Stimulated activated CD4-positive, alpha-beta T cell treated with anti-CD3 and anti-CD28 coated beads, TNF-alpha, amount 100 ng/mL, for 24 hours (primary cell): ENCODE data around the gene NHSL1.

ENCODE experiments used
- DNase-seq, 3 experiments: peaks; one replicate each; pipeline ENCODE4 v3.0.0-alpha.2; 2020; ENCODE audit warnings: low read depth in 3 of 3

NHSL1 gene

GRCh38 chr6:138493413-138493812, 5.9 kb downstream of the NHSL1 start:
- no peak for DNase-seq

DNA sequence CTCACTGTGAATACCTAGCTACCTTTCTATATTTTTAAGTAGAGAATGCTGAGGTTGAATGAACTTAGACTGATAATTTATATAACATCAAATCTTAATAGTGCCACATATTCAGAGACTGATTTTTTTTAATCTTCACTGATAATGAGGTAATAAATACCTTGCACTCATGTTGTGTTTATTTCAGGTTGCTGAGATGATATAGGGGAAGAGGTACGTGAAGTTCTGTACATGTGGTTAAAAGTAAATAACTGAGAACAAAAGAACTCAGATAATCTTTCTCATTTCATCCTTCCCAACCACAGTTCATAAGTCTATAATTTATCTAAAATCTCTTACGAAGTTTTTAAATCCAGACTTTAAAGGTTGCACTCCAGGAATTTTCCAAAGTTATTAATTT, 6.4 kb downstream of the NHSL1 start:
- DNase-seq: no peak

DNA sequence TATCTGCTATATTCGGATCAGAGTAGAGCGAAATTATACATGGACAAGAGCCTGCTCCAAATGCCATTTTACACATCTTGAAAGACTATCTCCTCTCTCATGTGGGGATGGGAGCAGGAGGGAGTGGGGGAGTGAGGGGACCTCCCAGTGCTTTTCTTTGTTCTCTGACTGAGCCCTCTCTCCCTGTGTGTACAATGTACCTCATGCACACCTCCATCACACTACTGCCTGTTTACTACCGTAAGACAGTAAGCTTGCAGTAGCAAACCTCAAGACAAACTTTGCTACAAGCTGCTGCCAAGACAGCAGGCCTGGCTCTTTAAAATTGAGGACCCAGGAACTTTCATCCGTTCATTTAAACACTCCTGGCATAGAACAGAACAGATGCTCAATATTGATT, 7.2 kb downstream of the NHSL1 start:
- DNase-seq: no peak

- no peak for DNase-seq
These were observed 8.3 kb downstream of the NHSL1 start for GRCh38 chr6:138491017-138491416.

- DNase-seq: no peak
These were observed 9.4 kb downstream of the NHSL1 start for GRCh38 chr6:138489846-138490245.

GRCh38 chr6:138487102-138487604, 12.1 kb downstream of the NHSL1 start:
- DNase-seq: no peak

GRCh38 chr6:138486249-138487101, 12.8 kb downstream of the NHSL1 start:
- no peak for DNase-seq

GRCh38 chr6:138485586-138486248, 13.6 kb downstream of the NHSL1 start:
- DNase-seq: no peak

GRCh38 chr6:138485005-138485545, 14.2 kb downstream of the NHSL1 start:
- no peak for DNase-seq

DNA sequence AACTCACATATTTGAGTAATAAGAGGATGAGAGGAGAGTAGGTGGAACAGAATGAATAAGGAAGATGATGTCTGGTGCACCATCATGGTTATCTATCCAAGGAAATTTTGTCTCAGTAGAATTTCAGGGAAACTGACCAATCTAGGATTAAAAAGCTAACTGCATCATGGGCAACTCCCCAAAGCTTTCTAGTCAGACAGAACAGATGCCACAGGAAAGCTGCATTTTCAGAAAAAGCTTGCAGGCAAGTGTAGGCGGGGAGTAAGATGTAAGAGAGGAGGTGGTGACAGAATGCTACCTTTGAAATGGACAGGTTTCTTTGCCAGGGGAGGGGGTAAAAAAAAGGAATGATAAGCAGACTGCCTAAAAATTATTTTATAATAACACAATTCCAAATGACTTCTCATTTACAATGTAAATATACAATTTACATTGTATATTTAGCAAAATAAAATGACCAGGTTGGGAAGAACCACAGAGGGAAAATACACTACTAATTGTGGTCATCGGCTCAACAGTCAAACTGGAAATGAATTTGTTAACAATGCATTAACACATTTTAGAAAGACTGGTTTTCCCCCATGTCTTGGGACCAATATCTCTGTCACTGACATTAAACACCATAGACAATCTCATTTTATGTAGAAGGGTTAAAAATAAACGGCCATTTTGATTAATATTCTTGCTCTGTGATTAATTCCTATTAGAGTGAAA, 15.1 kb downstream of the NHSL1 start:
- no peak for DNase-seq

DNA sequence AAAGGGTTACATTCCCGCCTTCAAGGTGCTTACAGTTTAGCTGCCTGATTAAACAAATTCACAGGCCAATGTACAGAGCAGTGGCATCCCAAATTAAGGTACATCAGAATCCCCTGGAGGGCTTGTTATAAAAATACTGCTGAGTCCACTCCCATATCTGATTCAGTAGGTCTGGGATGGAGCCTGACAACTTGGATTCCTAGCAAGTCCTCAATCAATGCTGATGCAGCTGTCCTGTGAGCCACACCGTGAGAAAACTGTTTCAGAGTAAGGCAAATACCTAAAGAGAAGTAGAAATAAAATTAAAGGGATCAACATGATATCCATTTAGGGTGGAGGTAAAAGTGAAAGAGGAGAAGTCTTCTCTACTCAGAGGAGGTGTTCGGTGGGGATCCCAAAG, 16.5 kb downstream of the NHSL1 start:
- DNase-seq: no peak

- no peak for DNase-seq
These were observed 18.9 kb downstream of the NHSL1 start for GRCh38 chr6:138480279-138480949.

- no peak for DNase-seq
These were observed 21.3 kb downstream of the NHSL1 start for GRCh38 chr6:138477913-138478539.

GRCh38 chr6:138476116-138476515, 23.2 kb downstream of the NHSL1 start:
- no peak for DNase-seq

DNA sequence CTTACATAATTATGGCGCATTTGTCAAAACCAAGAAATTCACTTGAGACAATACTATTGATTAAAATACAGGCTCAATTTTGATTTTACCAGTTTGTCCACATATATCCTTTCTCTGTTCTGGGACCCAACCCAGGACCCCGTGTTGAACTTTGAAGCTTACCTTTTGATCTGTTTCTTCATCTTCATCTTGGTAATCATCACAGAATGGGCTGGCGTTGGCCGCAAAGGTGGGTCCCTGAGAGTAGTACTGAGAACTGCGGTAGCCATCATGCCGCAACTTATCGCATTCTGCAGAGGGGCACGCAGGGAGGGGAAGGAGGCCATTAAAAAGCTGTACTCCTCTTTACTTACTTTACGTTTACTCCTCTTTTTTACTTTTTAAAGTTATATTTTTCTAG, 26.1 kb downstream of the NHSL1 start:
- no peak for DNase-seq

DNA sequence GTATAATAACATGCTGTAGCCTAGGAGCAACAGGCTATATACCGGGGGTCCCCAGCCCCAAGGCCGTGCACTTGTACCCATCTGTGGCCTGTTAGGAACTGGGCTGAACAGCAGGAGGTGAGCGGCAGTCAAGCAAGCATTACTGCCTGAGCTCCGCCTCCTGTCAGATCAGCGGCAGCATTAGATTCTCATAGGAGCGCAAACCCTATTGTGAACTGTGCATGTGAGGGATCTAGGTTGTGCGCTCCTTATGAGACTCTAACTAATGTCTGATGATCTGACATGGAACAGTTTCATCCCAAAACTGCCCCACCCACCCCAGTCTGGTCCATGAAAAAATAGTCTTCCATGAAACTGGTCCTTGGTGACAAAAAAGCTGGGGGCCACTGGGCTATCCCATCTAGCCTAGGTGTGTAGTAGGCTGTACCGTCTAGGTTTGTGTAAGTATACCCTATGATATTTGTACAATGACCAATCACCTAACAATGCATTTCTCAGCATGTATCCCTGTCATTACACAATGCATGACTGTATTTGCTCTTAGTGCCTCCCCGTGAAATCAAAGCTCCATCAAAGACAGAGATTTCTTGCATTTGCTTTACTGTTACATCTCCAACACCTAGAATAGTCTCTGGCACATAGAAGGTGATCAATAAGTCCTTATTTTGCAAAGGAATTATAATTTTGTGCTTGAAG, 30.8 kb downstream of the NHSL1 start:
- no peak for DNase-seq

DNA sequence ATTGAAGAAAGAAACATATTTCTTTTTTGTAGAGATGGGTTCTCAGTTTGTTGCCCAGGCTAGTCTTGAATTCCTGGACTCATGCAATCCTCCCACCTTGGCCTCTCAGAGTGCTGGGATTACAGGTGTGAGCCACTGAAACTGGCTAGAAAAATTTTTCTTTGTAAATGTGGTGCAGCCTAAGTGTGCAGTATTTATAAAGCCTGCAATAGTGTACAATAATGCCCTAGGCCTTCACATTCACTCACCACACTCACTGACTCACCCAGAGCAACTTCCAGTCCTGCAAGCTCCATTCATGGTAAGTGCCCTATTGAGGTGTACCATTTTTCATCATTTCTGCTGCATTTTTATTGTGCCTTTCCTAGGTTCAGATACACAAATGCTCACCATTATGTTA, 31.4 kb downstream of the NHSL1 start:
- no peak for DNase-seq

GRCh38 chr6:138465007-138465645, 34.2 kb downstream of the NHSL1 start:
- no peak for DNase-seq

GRCh38 chr6:138464085-138464484, 35.2 kb downstream of the NHSL1 start:
- DNase-seq: no peak

DNA sequence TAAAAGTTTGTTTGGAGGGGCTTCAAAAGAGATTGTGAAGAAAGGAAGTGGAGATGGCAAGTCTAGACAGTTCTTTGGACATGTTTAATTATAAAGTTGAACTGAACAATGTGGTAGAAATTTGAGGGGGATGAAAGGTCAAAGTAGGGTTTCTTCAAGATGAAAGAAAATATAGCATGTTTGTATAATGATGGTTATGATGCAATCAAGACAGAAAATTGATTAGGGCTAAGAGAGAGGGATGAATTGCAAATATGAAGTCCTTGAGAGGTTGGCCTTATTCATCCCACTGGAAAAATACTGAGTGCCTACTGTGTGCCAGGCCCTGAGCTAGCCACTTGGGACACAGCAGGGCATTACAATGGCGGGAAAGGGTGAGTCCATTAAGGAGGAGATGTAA, 37.6 kb downstream of the NHSL1 start:
- DNase-seq: no peak
